CD14-positive monocyte (primary cell): ENCODE data around the gene PDLIM5. TPM values are rescaled to one million over a fixed set of nuclear protein-coding genes. Genes with fewer than 3 reads are reported as not detected.

ENCODE experiments used
- DNase-seq, 3 donors: peaks; one replicate each; pipeline ENCODE4 v3.0.0-alpha.2; 2011 to 2022
- H2AFZ ChIP-seq: 2 replicates; pipeline ENCODE4 v1.6.0; 2012; ENCODE audit warnings: mild to moderate bottlenecking, low read depth, low read length, inconsistent platforms; ENCODE audit not compliant: insufficient read depth, poor library complexity, severe bottlenecking
- H3K27ac ChIP-seq, 2 donors: 1 replicate in 1 of 2; 2 replicates in 1 of 2; pipeline ENCODE4 v1.5.1; 2012 to 2013; ENCODE audit warnings: low read length in 2 of 2, control low read depth in 1 of 2, inconsistent platforms in 1 of 2, low read depth in 1 of 2, mild to moderate bottlenecking in 1 of 2
- H3K27me3 ChIP-seq, 2 donors: one replicate each; pipeline versions ENCODE4 v1.6.0 to v1.6.1; 2011 to 2013; ENCODE audit warnings: low read length in 2 of 2; ENCODE audit not compliant: control insufficient read depth in 2 of 2, insufficient read depth in 2 of 2
- H3K36me3 ChIP-seq, 2 donors: replicated peaks in 1 of 2; 1 replicate in 1 of 2; 2 replicates in 1 of 2; pipeline versions ENCODE4 v1.5.1 to v1.6.1; 2012 to 2013; ENCODE audit warnings: low read length in 2 of 2, control low read depth in 1 of 2, inconsistent platforms in 1 of 2, mild to moderate bottlenecking in 1 of 2; ENCODE audit not compliant: insufficient read depth in 2 of 2, control insufficient read depth in 1 of 2
- H3K4me1 ChIP-seq, 2 donors: 1 replicate in 1 of 2; 2 replicates in 1 of 2; pipeline versions ENCODE4 v1.5.1 to v1.6.1; 2012 to 2013; ENCODE audit warnings: low read length in 2 of 2, control low read depth in 1 of 2, inconsistent platforms in 1 of 2, mild to moderate bottlenecking in 1 of 2, moderate library complexity in 1 of 2; ENCODE audit not compliant: insufficient read depth in 2 of 2, control insufficient read depth in 1 of 2
- H3K4me2 ChIP-seq: replicated peaks from 2 replicates; pipeline ENCODE3; 2012; ENCODE audit warnings: low read length, moderate library complexity, mild to moderate bottlenecking; ENCODE audit not compliant: poor library complexity, severe bottlenecking; ENCODE audit errors: extremely low read depth
- H3K4me3 ChIP-seq, 3 experiments: fragments of 200-600 bp in 1 of 3; sonication (generic) in 1 of 3; replicated peaks in 1 of 3; 1 replicate in 2 of 3; 2 replicates in 1 of 3; pipeline ENCODE4 v1.5.1; 2011 to 2013; ENCODE audit warnings: low read length in 3 of 3, mild to moderate bottlenecking in 3 of 3, control low read depth in 2 of 3, low read depth in 2 of 3, inconsistent platforms in 1 of 3, moderate library complexity in 1 of 3
- H3K79me2 ChIP-seq: 2 replicates; pipeline ENCODE4 v1.6.0; 2012; ENCODE audit warnings: mild to moderate bottlenecking, control low read depth, inconsistent platforms, low read length, moderate library complexity; ENCODE audit not compliant: insufficient read depth
- H3K9ac ChIP-seq: 2 replicates; pipeline ENCODE4 v1.6.0; 2017; ENCODE audit warnings: low read length, mild to moderate bottlenecking; ENCODE audit not compliant: insufficient read depth, poor library complexity, severe bottlenecking
- H3K9me3 ChIP-seq, 2 donors: replicated peaks in 1 of 2; 1 replicate in 1 of 2; 2 replicates in 1 of 2; pipeline versions ENCODE4 v1.5.1 to v1.6.1; 2012 to 2013; ENCODE audit warnings: low read length in 2 of 2, control low read depth in 1 of 2; ENCODE audit not compliant: control insufficient read depth in 1 of 2, insufficient read depth in 1 of 2
- H4K20me1 ChIP-seq: 2 replicates; pipeline ENCODE4 v1.6.0; 2012; ENCODE audit warnings: mild to moderate bottlenecking, low read length, control low read depth, moderate library complexity; ENCODE audit not compliant: insufficient read depth
- H3K27ac Mint-ChIP-seq, 7 donors: one replicate each; pipeline ENCODE4 v1.8.0; 2020; ENCODE audit warnings: mild to moderate bottlenecking in 7 of 7, mixed read lengths in 7 of 7, moderate library complexity in 6 of 7, inconsistent platforms in 2 of 7
- H3K27me3 Mint-ChIP-seq, 3 donors: one replicate each; pipeline ENCODE4 v1.8.0; 2021 to 2022; ENCODE audit warnings: low read depth in 3 of 3, mild to moderate bottlenecking in 3 of 3, mixed read lengths in 3 of 3, moderate library complexity in 3 of 3, inconsistent platforms in 1 of 3
- H3K36me3 Mint-ChIP-seq, 2 donors: one replicate each; pipeline ENCODE4 v1.8.0; 2020; ENCODE audit warnings: mixed read lengths in 2 of 2, inconsistent platforms in 1 of 2, mild to moderate bottlenecking in 1 of 2
- H3K4me1 Mint-ChIP-seq: one replicate; pipeline ENCODE4 v1.8.0; 2020; ENCODE audit warnings: mild to moderate bottlenecking, mixed read lengths
- H3K4me3 Mint-ChIP-seq, 2 donors: one replicate each; pipeline ENCODE4 v1.8.0; 2020; ENCODE audit warnings: mild to moderate bottlenecking in 2 of 2, mixed read lengths in 2 of 2, moderate library complexity in 1 of 2
- H3K9me3 Mint-ChIP-seq, 7 donors: one replicate each; pipeline ENCODE4 v1.8.0; 2020 to 2022; ENCODE audit warnings: mixed read lengths in 7 of 7, mild to moderate bottlenecking in 6 of 7, moderate library complexity in 6 of 7, inconsistent platforms in 2 of 7
- CTCF ChIP-seq: fragments of 200-600 bp; IDR thresholded peaks from one replicate; pipeline ENCODE4 v1.8.0; 2022; ENCODE audit warnings: antibody characterized with exemption, mild to moderate bottlenecking
- WGBS: methylation state at CpG from one replicate; pipeline ENCODE4 v1.1.5; 2013; ENCODE audit warnings: missing lambda C conversion rate; ENCODE audit not compliant: insufficient coverage; 5-methylcytosine and 5-hydroxymethylcytosine counted together
- intact Hi-C, 2 donors: fragments of 100-400 bp; cut with micrococcal nuclease; formaldehyde crosslinking; loops; one replicate each; pipeline versions ENCODE4 v1.15.0 to v1.15.1; 2023
- polyA plus RNA-seq, 3 donors: library from polyadenylated mRNA; depleted of rRNA in 1 of 3; unstranded in 2 of 3; stranded (reverse) in 1 of 3; fragments of 300-500 nt in 2 of 3; fragments of >200 nt in 1 of 3; fragmentation: Illumina TruSeq in 2 of 3; gene quantifications; 1 replicate in 2 of 3; 2 replicates in 1 of 3; pipeline ENCODE4 v1.2.3, GENCODE V29; 2012 to 2021

The PDLIM5 gene
- polyA plus RNA-seq, 3 donors: 75.3 to 105 (median 80.9) TPM

- intact Hi-C loops: no loop called here
- H3K27me3 Mint-ChIP-seq: no peaks in the 10 kb centered on the region
- H3K4me2 ChIP-seq: no peak overlapping the region
- no peak overlapping the region for H3K4me3 ChIP-seq
- no CpG with 5 or more reads among the region's 2 CpGs for WGBS
- no peaks in the 10 kb centered on the region for H3K36me3 ChIP-seq
- no peak overlapping the region for H2AFZ ChIP-seq
- peaks cover 0 to 2% (median 0%) of the 10 kb centered on the region in 7 donors for H3K9me3 Mint-ChIP-seq
- no peak overlapping the region for H3K27ac Mint-ChIP-seq
- no peaks in the 10 kb centered on the region for H3K27me3 ChIP-seq
- no peaks in the 10 kb centered on the region for H3K9me3 ChIP-seq
- peaks cover 3% of the 10 kb centered on the region for H3K4me1 Mint-ChIP-seq
- no peak overlapping the region for H3K27ac ChIP-seq
- no peak for DNase-seq
- H3K4me3 Mint-ChIP-seq: no peak overlapping the region
- H3K4me1 ChIP-seq: peaks cover 0 to 2% of the 10 kb centered on the region in 2 donors
- peaks cover 71% of the 10 kb centered on the region for H4K20me1 ChIP-seq
- H3K36me3 Mint-ChIP-seq: peaks cover 10% of the 10 kb centered on the region in 2 donors
- H3K9ac ChIP-seq: no peak overlapping the region
- H3K79me2 ChIP-seq: no peaks in the 10 kb centered on the region
- TF ChIP-seq CTCF: no peak
Observed at GRCh38 chr4:94491322-94491721, 39.6 kb downstream of the PDLIM5 start.

- Mint-ChIP-seq H3K27me3 (peaks cover 0 to 1% (median 0%) of the 10 kb centered on the region in 3 donors), H3K27ac (no peak overlapping the region), H3K4me3 (no peak overlapping the region), H3K4me1 (peaks cover 2% of the 10 kb centered on the region), H3K36me3 (peaks cover 10% of the 10 kb centered on the region in 2 donors), H3K9me3 (peaks cover 0 to 2% (median 0%) of the 10 kb centered on the region in 7 donors)
- intact Hi-C loops: no loop called here
- no peak for DNase-seq
- 100% methylated on average over 2 of the region's 2 CpGs for WGBS
- no peaks in the 10 kb centered on the region for H3K79me2 ChIP-seq
- H3K9me3 ChIP-seq: no peaks in the 10 kb centered on the region
- H2AFZ ChIP-seq: no peak overlapping the region
- no peak overlapping the region for H3K9ac ChIP-seq
- no peak overlapping the region for H3K27ac ChIP-seq
- H3K4me3 ChIP-seq: no peak overlapping the region
- TF ChIP-seq CTCF: no peak
- H3K36me3 ChIP-seq: no peaks in the 10 kb centered on the region
- H3K4me2 ChIP-seq: no peak overlapping the region
- H3K4me1 ChIP-seq: no peaks in the 10 kb centered on the region
- peaks cover 73% of the 10 kb centered on the region for H4K20me1 ChIP-seq
- no peaks in the 10 kb centered on the region for H3K27me3 ChIP-seq
Observed at GRCh38 chr4:94495408-94495807, 43.7 kb downstream of the PDLIM5 start.
